ENCODE measurements around the gene SOWAHA. TPM values are rescaled to one million over a fixed set of nuclear protein-coding genes. Genes with fewer than 3 reads are reported as not detected.

The SOWAHA gene
- total and polyA plus RNA-seq, 4 donors: 0.06 to 0.98 (median 0.12) TPM

DNA sequence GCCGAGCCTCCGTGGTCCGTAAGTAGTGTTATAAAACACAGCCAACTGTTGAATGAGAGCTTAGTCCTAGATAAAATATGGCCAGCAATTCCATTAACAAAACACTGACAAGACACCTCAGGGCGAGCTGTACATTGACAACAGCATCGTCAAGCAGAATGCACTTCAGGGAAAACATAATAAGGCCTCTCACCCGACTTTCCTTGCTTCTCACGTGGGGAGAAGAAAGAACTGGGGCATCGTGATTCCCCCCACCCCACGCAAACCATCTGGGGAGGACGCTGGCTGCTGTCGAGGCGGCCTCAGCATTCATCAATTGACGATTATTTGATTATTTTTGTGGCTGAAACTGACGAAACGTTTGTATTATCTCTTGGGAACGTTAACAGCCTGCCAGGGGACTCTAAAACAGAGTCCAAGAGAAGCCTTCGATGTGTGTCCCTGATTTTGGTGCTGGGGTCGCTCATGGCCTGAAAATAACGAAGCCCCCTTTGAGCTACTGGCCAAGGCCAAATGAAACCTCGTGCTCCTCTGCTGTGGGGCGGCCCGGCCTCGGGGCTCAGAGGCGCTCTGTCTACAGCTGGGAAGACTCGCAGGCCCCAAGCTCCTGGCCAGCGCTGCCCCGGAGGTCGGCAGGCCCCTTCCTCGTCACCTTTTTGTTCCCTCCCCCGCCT lies 52.7 kb downstream of the SOWAHA start:
- DNase-seq (no peak), ATAC-seq (ENCODE audit: insufficient read depth, low FRiP score) (peak; percentile 42)
- Histone ChIP-seq H3K9ac (ENCODE audit: insufficient read depth in 1 of 2, low read length in 2 of 2) (peak overlapping the region; percentile 67 to 99), H3K4me3 (peak overlapping the region; percentile 54), H3K27ac (ENCODE audit: low read depth in 1 of 2, low read length in 1 of 2) (peak overlapping the region; percentile 93 to 97), H3K36me3 (ENCODE audit: control insufficient read depth in 4 of 4, insufficient read depth in 4 of 4, low read length in 4 of 4) (peaks cover 8 to 16% (median 10%) of the 10 kb centered on the region in 4 donors), H3K9me3 (ENCODE audit: control insufficient read depth in 4 of 4, insufficient read depth in 3 of 4, low read length in 3 of 4) (no peaks in the 10 kb centered on the region), H3K27me3 (ENCODE audit: control insufficient read depth in 3 of 3, insufficient read depth in 3 of 3, low read length in 2 of 3) (no peaks in the 10 kb centered on the region), H3K4me1 (ENCODE audit: control insufficient read depth in 5 of 5, insufficient read depth in 5 of 5, low read length in 5 of 5) (peaks cover 0 to 13% (median 5%) of the 10 kb centered on the region in 5 donors)
- TF ChIP-seq, protein P1, sequence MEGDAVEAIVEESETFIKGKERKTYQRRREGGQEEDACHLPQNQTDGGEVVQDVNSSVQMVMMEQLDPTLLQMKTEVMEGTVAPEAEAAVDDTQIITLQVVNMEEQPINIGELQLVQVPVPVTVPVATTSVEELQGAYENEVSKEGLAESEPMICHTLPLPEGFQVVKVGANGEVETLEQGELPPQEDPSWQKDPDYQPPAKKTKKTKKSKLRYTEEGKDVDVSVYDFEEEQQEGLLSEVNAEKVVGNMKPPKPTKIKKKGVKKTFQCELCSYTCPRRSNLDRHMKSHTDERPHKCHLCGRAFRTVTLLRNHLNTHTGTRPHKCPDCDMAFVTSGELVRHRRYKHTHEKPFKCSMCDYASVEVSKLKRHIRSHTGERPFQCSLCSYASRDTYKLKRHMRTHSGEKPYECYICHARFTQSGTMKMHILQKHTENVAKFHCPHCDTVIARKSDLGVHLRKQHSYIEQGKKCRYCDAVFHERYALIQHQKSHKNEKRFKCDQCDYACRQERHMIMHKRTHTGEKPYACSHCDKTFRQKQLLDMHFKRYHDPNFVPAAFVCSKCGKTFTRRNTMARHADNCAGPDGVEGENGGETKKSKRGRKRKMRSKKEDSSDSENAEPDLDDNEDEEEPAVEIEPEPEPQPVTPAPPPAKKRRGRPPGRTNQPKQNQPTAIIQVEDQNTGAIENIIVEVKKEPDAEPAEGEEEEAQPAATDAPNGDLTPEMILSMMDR (IDR thresholded peaks at IDR 0.05; ENCODE audit: control extremely low read depth, extremely low read depth): no peak
- WGBS, 2 donors: 35 to 45% methylated on average over 27 to 30 of the region's 30 CpGs

Small RNA genes lying within 50 kb of the gene (small RNA-seq; reads per million reads assigned to genes)
- not detected for gene RNA5SP192 (ENCODE audit: low replicate concordance)

Other genes starting within 250 kb of the SOWAHA start
- not detected for gene IL13, start 155.1 kb upstream of the SOWAHA start, total RNA-seq
- under 1 TPM in 1 of 2 donors, not detected in 1; 0.14 TPM for gene IL13, start 155.1 kb upstream of the SOWAHA start, polyA plus RNA-seq
- gene IL4, start 139.3 kb upstream of the SOWAHA start, total RNA-seq: not detected
- gene IL4, start 139.3 kb upstream of the SOWAHA start, polyA plus RNA-seq: not detected
- 10 to 100 TPM; 13.1 to 16.5 TPM for gene KIF3A, start 75.8 kb upstream of the SOWAHA start, total RNA-seq
- 1 to 10 TPM; 3.1 to 5.2 TPM for gene KIF3A, start 75.8 kb upstream of the SOWAHA start, polyA plus RNA-seq
- under 1 TPM; 0.74 to 0.88 TPM for gene CCNI2, start 65.9 kb upstream of the SOWAHA start, total RNA-seq
- under 1 TPM; 0.55 to 0.61 TPM for gene CCNI2, start 65.9 kb upstream of the SOWAHA start, polyA plus RNA-seq
- 10 to 100 TPM; 27.5 to 37.8 TPM for gene SEPTIN8, start 36.1 kb upstream of the SOWAHA start, total RNA-seq
- 10 to 100 TPM; 12.4 to 16.5 TPM for gene SEPTIN8, start 36.1 kb upstream of the SOWAHA start, polyA plus RNA-seq
- 10 to 100 TPM in 1 of 2 donors, 1 to 10 TPM in 1; 7.0 to 21.9 TPM for gene SHROOM1, start 17.3 kb downstream of the SOWAHA start, total RNA-seq
- gene SHROOM1, start 17.3 kb downstream of the SOWAHA start, polyA plus RNA-seq: 10 to 100 TPM in 1 of 2 donors, 1 to 10 TPM in 1; 7.9 to 15.0 TPM
- under 1 TPM; 0.25 to 0.37 TPM for gene GDF9, start 53.2 kb downstream of the SOWAHA start, total RNA-seq
- under 1 TPM; 0.14 to 0.28 TPM for gene GDF9, start 53.2 kb downstream of the SOWAHA start, polyA plus RNA-seq
- 100 to 1,000 TPM in 1 of 2 donors, 10 to 100 TPM in 1; 99.0 to 359 TPM for gene UQCRQ, start 53.3 kb downstream of the SOWAHA start, total RNA-seq
- 100 to 1,000 TPM; 232 to 528 TPM for gene UQCRQ, start 53.3 kb downstream of the SOWAHA start, polyA plus RNA-seq
- gene LEAP2, start 60.4 kb downstream of the SOWAHA start, total RNA-seq: 1 to 10 TPM in 1 of 2 donors, under 1 TPM in 1; 0.98 to 3.1 TPM
- 1 to 10 TPM in 1 of 2 donors, under 1 TPM in 1; 0.50 to 1.6 TPM for gene LEAP2, start 60.4 kb downstream of the SOWAHA start, polyA plus RNA-seq
- 100 to 1,000 TPM in 1 of 2 donors, 10 to 100 TPM in 1; 66.5 to 103 TPM for gene AFF4, start 150.3 kb downstream of the SOWAHA start, total RNA-seq
- gene AFF4, start 150.3 kb downstream of the SOWAHA start, polyA plus RNA-seq: 10 to 100 TPM in 1 of 2 donors, 1 to 10 TPM in 1; 8.9 to 17.4 TPM
- gene ZCCHC10, start 213.2 kb downstream of the SOWAHA start, total RNA-seq: 10 to 100 TPM; 15.3 to 23.7 TPM
- 10 to 100 TPM; 26.0 to 31.3 TPM for gene ZCCHC10, start 213.2 kb downstream of the SOWAHA start, polyA plus RNA-seq
- gene HSPA4, start 238.7 kb downstream of the SOWAHA start, total RNA-seq: 10 to 100 TPM; 59.8 to 65.3 TPM
- 100 to 1,000 TPM in 1 of 2 donors, 10 to 100 TPM in 1; 33.0 to 102 TPM for gene HSPA4, start 238.7 kb downstream of the SOWAHA start, polyA plus RNA-seq